Suprapubic skin (tissue), 3 donors: ENCODE results near the gene CACNA2D3.

Source experiments
- CTCF ChIP-seq, 2 donors: fragments of 200-600 bp in 1 of 2; fragments of 450-650 bp in 1 of 2; sonication (generic) in 1 of 2; IDR thresholded peaks; one replicate each; pipeline ENCODE4 v1.5.1; 2016 to 2019; ENCODE audit warnings: antibody characterized with exemption in 2 of 2, mild to moderate bottlenecking in 1 of 2, moderate library complexity in 1 of 2
- POLR2A ChIP-seq, 2 donors: fragments of 450-650 bp; IDR thresholded peaks; one replicate each; pipeline ENCODE4 v1.6.1; 2017; ENCODE audit warnings: antibody characterized with exemption in 2 of 2, mild to moderate bottlenecking in 2 of 2, moderate library complexity in 2 of 2

- TF ChIP-seq POLR2A (IDR thresholded peaks at IDR 0.05): no peak
- TF ChIP-seq CTCF (IDR thresholded peaks at IDR 0.05): no peak
Observed at GRCh38 chr3:54353946-54354345, 231.6 kb downstream of the CACNA2D3 start.
